Activated B cell treated with CpG ODN at 0.5 μM for 24 hours (primary cell): ENCODE data around the gene ANKRD30A. TPM values are rescaled to one million over a fixed set of nuclear protein-coding genes. Genes with fewer than 3 reads are reported as not detected.

Source experiments
- ATAC-seq: fragments of 200-7000 bp; cut with Tn5 transposase; one replicate; pipeline ENCODE4 v1.10.0; 2021; ENCODE audit warnings: low read depth, mild to moderate bottlenecking, moderate library complexity
- CTCF ChIA-PET: fragments of 350-600 bp; sonication (Branson Sonifier 250); formaldehyde crosslinking; loops from one replicate; lab custom pipeline; 2021; ENCODE audit warnings: antibody characterized with exemption; lab: Charles Lee
- POLR2A ChIA-PET: fragments of 350-600 bp; sonication (Branson Sonifier 250); formaldehyde crosslinking; loops from one replicate; lab custom pipeline; 2021; ENCODE audit warnings: antibody characterized with exemption; lab: Charles Lee
- DNase-seq: peaks from one replicate; pipeline ENCODE4 v3.0.0; 2022
- H3K27ac Mint-ChIP-seq: one replicate; pipeline ENCODE4 v1.8.0; 2020; ENCODE audit warnings: mixed read lengths
- H3K27me3 Mint-ChIP-seq: one replicate; pipeline ENCODE4 v1.8.0; 2021; ENCODE audit warnings: mixed read lengths
- H3K36me3 Mint-ChIP-seq: one replicate; pipeline ENCODE4 v1.8.0; 2021; ENCODE audit warnings: low read depth, mixed read lengths
- H3K4me1 Mint-ChIP-seq: one replicate; pipeline ENCODE4 v1.8.0; 2021; ENCODE audit warnings: mixed read lengths
- H3K4me3 Mint-ChIP-seq: one replicate; pipeline ENCODE4 v1.8.0; 2020; ENCODE audit warnings: mild to moderate bottlenecking, mixed read lengths
- H3K9me3 Mint-ChIP-seq: one replicate; pipeline ENCODE4 v1.8.0; 2020; ENCODE audit warnings: mixed read lengths
- intact Hi-C: fragments of 100-400 bp; cut with micrococcal nuclease; formaldehyde crosslinking; loops from one replicate; pipeline ENCODE4 v1.15.1; 2024
- total RNA-seq: library from RNA; stranded (reverse); gene quantifications from 2 replicates; pipeline ENCODE4 v1.2.3, GENCODE V29; 2022
- TF ChIP-seq, protein P1 (sequence below): fragments of 200-600 bp; IDR thresholded peaks from one replicate; pipeline ENCODE4 v1.8.0; 2022; ENCODE audit warnings: antibody characterized with exemption, mild to moderate bottlenecking

The ANKRD30A gene
- total RNA-seq, 1 donor from 2014 or later: not detected

DNA sequence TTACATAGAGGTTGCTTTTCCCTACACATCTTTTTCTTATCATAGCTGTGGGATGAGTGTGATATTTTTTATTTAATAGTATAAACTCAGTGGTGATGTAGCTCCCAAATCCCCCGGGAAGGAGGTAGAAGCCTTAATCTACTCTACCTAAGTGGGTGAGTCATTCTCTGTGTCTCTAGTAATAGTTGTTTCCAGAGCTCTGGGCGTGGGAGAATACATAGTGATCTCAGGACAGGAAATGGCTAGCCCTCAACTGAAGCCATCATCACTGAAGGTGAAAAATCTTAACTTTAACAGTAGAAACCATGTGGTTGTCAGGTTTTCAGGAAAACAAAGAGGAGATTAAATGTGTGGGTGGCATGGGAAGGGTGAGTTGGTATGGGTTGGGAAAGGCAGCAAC, 278.4 kb downstream of the ANKRD30A start:
- Mint-ChIP-seq H3K4me1 (no peaks in the 10 kb centered on the region), H3K4me3 (no peak overlapping the region), H3K9me3 (peaks cover 4% of the 10 kb centered on the region), H3K27me3 (no peaks in the 10 kb centered on the region), H3K27ac (no peak overlapping the region), H3K36me3 (no peaks in the 10 kb centered on the region)
- TF ChIP-seq, protein P1, sequence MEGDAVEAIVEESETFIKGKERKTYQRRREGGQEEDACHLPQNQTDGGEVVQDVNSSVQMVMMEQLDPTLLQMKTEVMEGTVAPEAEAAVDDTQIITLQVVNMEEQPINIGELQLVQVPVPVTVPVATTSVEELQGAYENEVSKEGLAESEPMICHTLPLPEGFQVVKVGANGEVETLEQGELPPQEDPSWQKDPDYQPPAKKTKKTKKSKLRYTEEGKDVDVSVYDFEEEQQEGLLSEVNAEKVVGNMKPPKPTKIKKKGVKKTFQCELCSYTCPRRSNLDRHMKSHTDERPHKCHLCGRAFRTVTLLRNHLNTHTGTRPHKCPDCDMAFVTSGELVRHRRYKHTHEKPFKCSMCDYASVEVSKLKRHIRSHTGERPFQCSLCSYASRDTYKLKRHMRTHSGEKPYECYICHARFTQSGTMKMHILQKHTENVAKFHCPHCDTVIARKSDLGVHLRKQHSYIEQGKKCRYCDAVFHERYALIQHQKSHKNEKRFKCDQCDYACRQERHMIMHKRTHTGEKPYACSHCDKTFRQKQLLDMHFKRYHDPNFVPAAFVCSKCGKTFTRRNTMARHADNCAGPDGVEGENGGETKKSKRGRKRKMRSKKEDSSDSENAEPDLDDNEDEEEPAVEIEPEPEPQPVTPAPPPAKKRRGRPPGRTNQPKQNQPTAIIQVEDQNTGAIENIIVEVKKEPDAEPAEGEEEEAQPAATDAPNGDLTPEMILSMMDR: no peak
- ATAC-seq (no peak), DNase-seq (no peak)
- CTCF ChIA-PET: no interaction called here
- intact Hi-C loops: no loop called here
- POLR2A ChIA-PET: no interaction called here
